Vagina (tissue), 2 donors: ENCODE results near the gene DNAH7. TPM values are rescaled to one million over a fixed set of nuclear protein-coding genes. Genes with fewer than 3 reads are reported as not detected.

Experiments used
- DNase-seq, 2 donors: peaks; one replicate each; pipeline ENCODE4 v3.0.0-alpha.2; 2017; ENCODE audit errors: extremely low spot score in 2 of 2
- H3K27ac ChIP-seq: fragments of 200-600 bp; sonication (generic); one replicate; pipeline ENCODE4 v1.5.1; 2019
- H3K27me3 ChIP-seq: fragments of 200-600 bp; sonication (generic); one replicate; pipeline ENCODE4 v1.5.1; 2019
- H3K36me3 ChIP-seq, 2 donors: fragments of 200-600 bp; sonication (generic); one replicate each; pipeline ENCODE4 v1.5.1; 2017 to 2019
- H3K4me1 ChIP-seq: fragments of 200-600 bp; sonication (generic); one replicate; pipeline ENCODE4 v1.5.1; 2019
- H3K4me3 ChIP-seq, 2 donors: fragments of 200-600 bp; sonication (generic); 1 replicate in 1 of 2; 2 replicates in 1 of 2; pipeline ENCODE4 v1.5.1; 2016 to 2019
- H3K9me3 ChIP-seq: fragments of 200-600 bp; sonication (generic); one replicate; pipeline ENCODE4 v1.5.1; 2019
- CTCF ChIP-seq, 3 experiments: fragments of 450-650 bp in 2 of 3; fragments of 200-600 bp in 1 of 3; sonication (generic) in 1 of 3; IDR thresholded peaks; one replicate each; pipeline ENCODE4 v1.5.1; 2017 to 2019; ENCODE audit warnings: antibody characterized with exemption in 3 of 3, mild to moderate bottlenecking in 2 of 3, moderate library complexity in 2 of 3
- POLR2A ChIP-seq, 2 donors: fragments of 450-650 bp; IDR thresholded peaks; one replicate each; pipeline ENCODE4 v1.6.1; 2017; ENCODE audit warnings: antibody characterized with exemption in 2 of 2, mild to moderate bottlenecking in 2 of 2, moderate library complexity in 2 of 2
- POLR2AphosphoS5 ChIP-seq, 2 donors: sonication (generic); formaldehyde crosslinking; IDR thresholded peaks; one replicate each; pipeline ENCODE4 v1.9.0; 2017; ENCODE audit warnings: antibody characterized with exemption in 2 of 2, mild to moderate bottlenecking in 2 of 2, low read depth in 1 of 2; ENCODE audit not compliant: insufficient read depth in 1 of 2
- intact Hi-C: fragments of 100-400 bp; cut with DNase I; formaldehyde crosslinking; loops from one replicate; pipeline ENCODE4 v1.15.1; 2023
- total RNA-seq: library from RNA; depleted of rRNA; stranded (reverse); fragments of >200 nt; gene quantifications from one replicate; pipeline ENCODE4 v1.2.3, GENCODE V29; 2016

DNAH7 gene
- total RNA-seq: 0.49 TPM

GRCh38 chr2:196068271-196069209, at the start of gene DNAH7:
Gene DNAH7 (minus strand): TSS chr2:196068837. CDS start chr2:196068711, 126 bp downstream.
- TF ChIP-seq POLR2A (IDR thresholded peaks at IDR 0.05): no peak
- peak; percentile 22 to 58 for TF ChIP-seq POLR2AphosphoS5 (IDR thresholded peaks at IDR 0.05; ENCODE audit: insufficient read depth in 1 of 2, low read depth in 1 of 2)
- TF ChIP-seq CTCF (IDR thresholded peaks at IDR 0.05): peak in 1 of 3 experiments; percentile 53
- Histone ChIP-seq H3K27ac (no peak within 1 kb of the TSS), H3K36me3 (no peaks in the 10 kb centered on the region), H3K4me3 (peak within 1 kb of the TSS; percentile 70 to 80), H3K4me1 (peaks cover 24% of the 10 kb centered on the region), H3K27me3 (no peaks in the 10 kb centered on the region), H3K9me3 (no peaks in the 10 kb centered on the region)
- DNase-seq: peak in 1 of 2 donors; percentile 89
- intact Hi-C loops: no loop called here

GRCh38 chr2:196117214-196117705, 48.6 kb upstream of the DNAH7 start:
- Histone ChIP-seq H3K36me3 (no peaks in the 10 kb centered on the region), H3K27me3 (no peaks in the 10 kb centered on the region), H3K4me1 (no peaks in the 10 kb centered on the region), H3K9me3 (no peaks in the 10 kb centered on the region), H3K27ac (no peak overlapping the region), H3K4me3 (no peak overlapping the region)
- intact Hi-C loops: no loop called here
- DNase-seq: no peak
- TF ChIP-seq POLR2AphosphoS5 (IDR thresholded peaks at IDR 0.05; ENCODE audit: insufficient read depth in 1 of 2, low read depth in 1 of 2): no peak
- no peak for TF ChIP-seq POLR2A (IDR thresholded peaks at IDR 0.05)
- no peak for TF ChIP-seq CTCF (IDR thresholded peaks at IDR 0.05)

- H3K27ac ChIP-seq: peak overlapping the region; percentile 3
- H3K4me1 ChIP-seq: no peaks in the 10 kb centered on the region
- DNase-seq: no peak
- H3K36me3 ChIP-seq: no peaks in the 10 kb centered on the region
- TF ChIP-seq CTCF (IDR thresholded peaks at IDR 0.05) (no peak), POLR2AphosphoS5 (IDR thresholded peaks at IDR 0.05; ENCODE audit: insufficient read depth in 1 of 2, low read depth in 1 of 2) (peak in 1 of 2 donors; percentile 26)
- intact Hi-C loops: no loop called here
- H3K4me3 ChIP-seq: no peak overlapping the region
- no peaks in the 10 kb centered on the region for H3K9me3 ChIP-seq
- H3K27me3 ChIP-seq: no peaks in the 10 kb centered on the region
Measured at GRCh38 chr2:196113061-196113974, 44.7 kb upstream of the DNAH7 start.

GRCh38 chr2:196112418-196113034, 43.9 kb upstream of the DNAH7 start:
- no peak for DNase-seq
- Histone ChIP-seq H3K27ac (peak overlapping the region; percentile 3), H3K36me3 (no peaks in the 10 kb centered on the region), H3K4me3 (no peak overlapping the region), H3K27me3 (no peaks in the 10 kb centered on the region), H3K4me1 (no peaks in the 10 kb centered on the region), H3K9me3 (no peaks in the 10 kb centered on the region)
- TF ChIP-seq POLR2A (IDR thresholded peaks at IDR 0.05) (no peak), POLR2AphosphoS5 (IDR thresholded peaks at IDR 0.05; ENCODE audit: insufficient read depth in 1 of 2, low read depth in 1 of 2) (no peak), CTCF (IDR thresholded peaks at IDR 0.05) (no peak)
- intact Hi-C loops: no loop called here
